OCI-LY1 (cell line): ENCODE data around the gene HBM.

Experiments used
- CTCF ChIP-seq: fragments of 200-600 bp; sonication (generic), shearing (Covaris generic); IDR thresholded peaks from 2 replicates; pipeline ENCODE4 v1.5.1; 2017; ENCODE audit warnings: mild to moderate bottlenecking, antibody characterized with exemption, low read length, moderate library complexity, mixed read lengths
- EZH2 ChIP-seq: fragments of 200-600 bp; sonication (generic), shearing (Covaris generic); IDR thresholded peaks from 2 replicates; pipeline ENCODE4 v1.8.0; 2017; ENCODE audit warnings: borderline replicate concordance, mixed run types, mild to moderate bottlenecking, antibody characterized with exemption, low read length, moderate library complexity, mixed read lengths

GRCh38 chr16:193441-193840, 27.7 kb downstream of the HBM start:
- TF ChIP-seq CTCF (no peak), EZH2 (no peak)
